HCT116 (cell line): ENCODE data around the gene RXRA. TPM values are rescaled to one million over a fixed set of nuclear protein-coding genes. Genes with fewer than 3 reads are reported as not detected.

ENCODE experiments used
- ATAC-seq: fragments of 200-7000 bp; cut with Tn5 transposase; 2 replicates; pipeline ENCODE4 v1.9.1; 2020; ENCODE audit warnings: mild to moderate bottlenecking, moderate library complexity
- BruUV-seq: library from RNA; stranded (reverse); fragments of 400-500 nt; replicated peaks from 2 replicates; lab custom pipeline; 2021; lab: Mats Ljungman, UMichigan
- CTCF ChIA-PET: fragments of 300-600 bp; sonication (Branson Sonifier 250); formaldehyde crosslinking; loops from one replicate; lab custom pipeline; 2021; ENCODE audit warnings: antibody characterized with exemption; lab: Charles Lee
- POLR2A ChIA-PET: fragments of 300-600, 350-600 bp; sonication (Branson Sonifier 250); formaldehyde crosslinking; loops from one replicate; lab custom pipeline; 2021; ENCODE audit warnings: antibody characterized with exemption; lab: Charles Lee
- RAD21 ChIA-PET, 2 experiments: fragments of 300-600 bp; sonication (Branson Sonifier 250); formaldehyde crosslinking; loops; one replicate each; lab custom pipeline; 2023; ENCODE audit warnings: low total read pairs in 2 of 2; ENCODE audit not compliant: uncharacterized antibody in 2 of 2, unreplicated experiment in 2 of 2, low non-redundant PET in 1 of 2; lab: Charles Lee
- DNase-seq: peaks from one replicate; pipeline ENCODE4 v3.0.0-alpha.2; 2010; ENCODE audit warnings: low read depth, low spot score
- H2AFZ ChIP-seq: fragments of 200-600 bp; shearing (Covaris generic), sonication (generic); 2 replicates; pipeline ENCODE4 v1.6.1; 2017; ENCODE audit warnings: low read depth, mixed run types, mixed read lengths, antibody characterized with exemption, low read length; ENCODE audit not compliant: poor library complexity, severe bottlenecking
- H3K27ac ChIP-seq: 2 replicates; pipeline ENCODE4 v1.5.1; 2012; ENCODE audit warnings: low read depth, low read length
- H3K27me3 ChIP-seq: fragments of 200-600 bp; sonication (generic); 2 replicates; pipeline ENCODE4 v1.6.1; 2016; ENCODE audit warnings: mixed run types, low read length, mixed read lengths; ENCODE audit not compliant: insufficient read depth
- H3K36me3 ChIP-seq, 2 experiments: fragments of 200-500 bp in 1 of 2; fragments of 200-600 bp in 1 of 2; sonication (Bioruptor generic) in 1 of 2; sonication (generic) in 1 of 2; 2 replicates each; pipeline versions ENCODE4 v1.5.1 to v1.6.1; 2014 to 2016; ENCODE audit warnings: low read length in 2 of 2, inconsistent platforms in 1 of 2, mixed read lengths in 1 of 2, mixed run types in 1 of 2; ENCODE audit not compliant: insufficient read depth in 2 of 2, control insufficient read depth in 1 of 2
- H3K4me1 ChIP-seq, 2 experiments: fragments of 200-600 bp in 1 of 2; sonication (generic) in 1 of 2; 2 replicates each; pipeline versions ENCODE4 v1.5.1 to v1.6.1; 2012 to 2017; ENCODE audit warnings: low read length in 2 of 2, inconsistent platforms in 1 of 2, mild to moderate bottlenecking in 1 of 2, mixed read lengths in 1 of 2, mixed run types in 1 of 2, moderate library complexity in 1 of 2; ENCODE audit not compliant: insufficient read depth in 2 of 2, control insufficient read depth in 1 of 2
- H3K4me2 ChIP-seq: fragments of 200-600 bp; sonication (generic); 2 replicates; pipeline ENCODE4 v1.6.1; 2017; ENCODE audit warnings: mixed run types, low read length, mixed read lengths
- H3K4me3 ChIP-seq, 2 experiments: fragments of 200-600 bp in 1 of 2; sonication (generic) in 1 of 2; replicated peaks in 1 of 2; 2 replicates each; pipeline ENCODE4 v1.5.1; 2011 to 2016; ENCODE audit warnings: low read length in 2 of 2, control low read depth in 1 of 2, low read depth in 1 of 2, mild to moderate bottlenecking in 1 of 2, mixed read lengths in 1 of 2, mixed run types in 1 of 2
- H3K79me2 ChIP-seq: fragments of 200-600 bp; sonication (generic); 2 replicates; pipeline ENCODE4 v1.6.1; 2017; ENCODE audit warnings: mild to moderate bottlenecking, mixed run types, low read length, moderate library complexity, mixed read lengths; ENCODE audit not compliant: insufficient read depth
- H3K9ac ChIP-seq: fragments of 200-600 bp; sonication (generic); 2 replicates; pipeline ENCODE4 v1.6.1; 2016; ENCODE audit warnings: low read length, mixed read lengths
- H3K9me2 ChIP-seq: fragments of 200-600 bp; sonication (generic), shearing (Covaris generic); 2 replicates; pipeline ENCODE4 v1.6.1; 2017; ENCODE audit warnings: mixed run types, mild to moderate bottlenecking, moderate library complexity; ENCODE audit not compliant: insufficient read depth
- H3K9me3 ChIP-seq, 2 experiments: fragments of 200-500 bp in 1 of 2; fragments of 200-600 bp in 1 of 2; sonication (Bioruptor generic) in 1 of 2; sonication (generic) in 1 of 2; 2 replicates each; pipeline ENCODE4 v1.6.1; 2014 to 2017; ENCODE audit warnings: low read length in 2 of 2, mixed read lengths in 2 of 2, inconsistent platforms in 1 of 2, low read depth in 1 of 2, mild to moderate bottlenecking in 1 of 2, mixed run types in 1 of 2, moderate library complexity in 1 of 2; ENCODE audit not compliant: control insufficient read depth in 1 of 2, insufficient read depth in 1 of 2
- H4K20me1 ChIP-seq: fragments of 200-600 bp; sonication (generic), shearing (Covaris generic); 2 replicates; pipeline ENCODE4 v1.6.1; 2017; ENCODE audit warnings: mixed run types, mild to moderate bottlenecking, moderate library complexity; ENCODE audit not compliant: insufficient read depth
- EGR1 ChIP-seq: IDR thresholded peaks from 2 replicates; pipeline ENCODE4 v1.6.1; 2012; ENCODE audit warnings: low read depth
- ELF1 ChIP-seq: IDR thresholded peaks from 2 replicates; pipeline ENCODE4 v1.6.1; 2012; ENCODE audit warnings: low read depth, borderline replicate concordance
- EZH2phosphoT487 ChIP-seq: fragments of 200-600 bp; IDR thresholded peaks from 2 replicates; pipeline ENCODE4 v1.6.1; 2018; ENCODE audit warnings: antibody characterized with exemption, borderline replicate concordance
- JUND ChIP-seq: IDR thresholded peaks from 2 replicates; pipeline ENCODE4 v1.6.1; 2012
- MAX ChIP-seq: IDR thresholded peaks from 2 replicates; pipeline ENCODE4 v1.6.1; 2012
- RAD21 ChIP-seq: IDR thresholded peaks from 2 replicates; pipeline ENCODE4 v1.6.1; 2012; ENCODE audit warnings: low read depth, mild to moderate bottlenecking
- SP1 ChIP-seq: IDR thresholded peaks from 2 replicates; pipeline ENCODE4 v1.6.1; 2012; ENCODE audit warnings: low read depth
- SRF ChIP-seq: IDR thresholded peaks from 2 replicates; pipeline ENCODE4 v1.6.1; 2012; ENCODE audit warnings: low read depth
- ZBTB33 ChIP-seq: IDR thresholded peaks from 2 replicates; pipeline ENCODE4 v1.6.1; 2011; ENCODE audit warnings: mild to moderate bottlenecking, low read length, moderate library complexity; ENCODE audit not compliant: insufficient replicate concordance; ENCODE audit errors: extremely low read depth
- ZNF274 ChIP-seq: fragments of 200-500 bp; sonication (Bioruptor generic); IDR thresholded peaks from 2 replicates; pipeline ENCODE4 v1.6.1; 2014; ENCODE audit warnings: mild to moderate bottlenecking, low read depth, low read length, inconsistent platforms
- intact Hi-C: fragments of 100-400 bp; cut with micrococcal nuclease; formaldehyde crosslinking; loops from 2 replicates; pipeline ENCODE4 v1.10.0; 2022
- total RNA-seq: library from RNA; stranded (reverse); gene quantifications from one replicate; pipeline ENCODE4 v1.2.1, GENCODE V29; 2021; ENCODE audit not compliant: unreplicated experiment
- TF ChIP-seq, protein P1 (sequence below), 3 experiments: fragments of 200-600 bp in 1 of 3; sonication (generic) in 1 of 3; IDR thresholded peaks in 2 of 3; conservative IDR thresholded peaks in 1 of 3; 2 replicates each; pipeline ENCODE4 v1.5.1; 2012 to 2017; ENCODE audit warnings: low read depth in 2 of 3, low read length in 2 of 3, antibody characterized with exemption in 1 of 3, borderline replicate concordance in 1 of 3, control low read depth in 1 of 3, mild to moderate bottlenecking in 1 of 3, mixed read lengths in 1 of 3, mixed run types in 1 of 3, moderate library complexity in 1 of 3; ENCODE audit not compliant: insufficient read depth in 1 of 3

RXRA gene
- total RNA-seq, 1 experiment from 2014 or later, result 43.9 TPM

GRCh38 chr9:134419000-134419683, 92.9 kb downstream of the RXRA start:
- RAD21 ChIA-PET, result no interaction called here
- Histone ChIP-seq H3K4me1 (peaks cover 9 to 10% of the 10 kb centered on the region in 2 experiments), H3K4me3 (no peak overlapping the region), H3K4me2 (no peak overlapping the region), H3K27me3 (no peaks in the 10 kb centered on the region), H3K9ac (no peak overlapping the region), H3K79me2 (no peaks in the 10 kb centered on the region), H3K27ac (no peak overlapping the region), H3K9me2 (no peaks in the 10 kb centered on the region), H2AFZ (no peak overlapping the region), H3K36me3 (peaks cover 0 to 2% of the 10 kb centered on the region in 2 experiments; a peak in 1 of 4 replicates), H3K9me3 (no peaks in the 10 kb centered on the region), H4K20me1 (no peaks in the 10 kb centered on the region)
- ATAC-seq (peak; percentile 33), DNase-seq (no peak)
- POLR2A ChIA-PET, result no interaction called here
- intact Hi-C loops, result no loop called here
- BruUV-seq, result no TSS peak
- TF ChIP-seq SP1 (no peak), ELF1 (no peak), SRF (no peak), ZNF274 (no peak), JUND (no peak), EGR1 (no peak), RAD21 (no peak), MAX (no peak), EZH2phosphoT487 (no peak), ZBTB33 (no peak)
- TF ChIP-seq, protein P1, sequence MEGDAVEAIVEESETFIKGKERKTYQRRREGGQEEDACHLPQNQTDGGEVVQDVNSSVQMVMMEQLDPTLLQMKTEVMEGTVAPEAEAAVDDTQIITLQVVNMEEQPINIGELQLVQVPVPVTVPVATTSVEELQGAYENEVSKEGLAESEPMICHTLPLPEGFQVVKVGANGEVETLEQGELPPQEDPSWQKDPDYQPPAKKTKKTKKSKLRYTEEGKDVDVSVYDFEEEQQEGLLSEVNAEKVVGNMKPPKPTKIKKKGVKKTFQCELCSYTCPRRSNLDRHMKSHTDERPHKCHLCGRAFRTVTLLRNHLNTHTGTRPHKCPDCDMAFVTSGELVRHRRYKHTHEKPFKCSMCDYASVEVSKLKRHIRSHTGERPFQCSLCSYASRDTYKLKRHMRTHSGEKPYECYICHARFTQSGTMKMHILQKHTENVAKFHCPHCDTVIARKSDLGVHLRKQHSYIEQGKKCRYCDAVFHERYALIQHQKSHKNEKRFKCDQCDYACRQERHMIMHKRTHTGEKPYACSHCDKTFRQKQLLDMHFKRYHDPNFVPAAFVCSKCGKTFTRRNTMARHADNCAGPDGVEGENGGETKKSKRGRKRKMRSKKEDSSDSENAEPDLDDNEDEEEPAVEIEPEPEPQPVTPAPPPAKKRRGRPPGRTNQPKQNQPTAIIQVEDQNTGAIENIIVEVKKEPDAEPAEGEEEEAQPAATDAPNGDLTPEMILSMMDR (IDR thresholded peaks at IDR 0.05 in 2 of 3, conservative IDR thresholded peaks at IDR 0.05 in 1 of 3; ENCODE audit: borderline replicate concordance in 1 of 3, insufficient read depth in 1 of 3, low read depth in 2 of 3, low read length in 2 of 3), result no peak
- CTCF ChIA-PET, result no interaction called here
